ENCODE data around the gene ZNF320.
"Not testable (repeated sequence)": the region's sequence is repeated elsewhere in the genome, so short reads cannot be mapped to it uniquely, and the experiment has no call there.

ZNF320 gene

DNA sequence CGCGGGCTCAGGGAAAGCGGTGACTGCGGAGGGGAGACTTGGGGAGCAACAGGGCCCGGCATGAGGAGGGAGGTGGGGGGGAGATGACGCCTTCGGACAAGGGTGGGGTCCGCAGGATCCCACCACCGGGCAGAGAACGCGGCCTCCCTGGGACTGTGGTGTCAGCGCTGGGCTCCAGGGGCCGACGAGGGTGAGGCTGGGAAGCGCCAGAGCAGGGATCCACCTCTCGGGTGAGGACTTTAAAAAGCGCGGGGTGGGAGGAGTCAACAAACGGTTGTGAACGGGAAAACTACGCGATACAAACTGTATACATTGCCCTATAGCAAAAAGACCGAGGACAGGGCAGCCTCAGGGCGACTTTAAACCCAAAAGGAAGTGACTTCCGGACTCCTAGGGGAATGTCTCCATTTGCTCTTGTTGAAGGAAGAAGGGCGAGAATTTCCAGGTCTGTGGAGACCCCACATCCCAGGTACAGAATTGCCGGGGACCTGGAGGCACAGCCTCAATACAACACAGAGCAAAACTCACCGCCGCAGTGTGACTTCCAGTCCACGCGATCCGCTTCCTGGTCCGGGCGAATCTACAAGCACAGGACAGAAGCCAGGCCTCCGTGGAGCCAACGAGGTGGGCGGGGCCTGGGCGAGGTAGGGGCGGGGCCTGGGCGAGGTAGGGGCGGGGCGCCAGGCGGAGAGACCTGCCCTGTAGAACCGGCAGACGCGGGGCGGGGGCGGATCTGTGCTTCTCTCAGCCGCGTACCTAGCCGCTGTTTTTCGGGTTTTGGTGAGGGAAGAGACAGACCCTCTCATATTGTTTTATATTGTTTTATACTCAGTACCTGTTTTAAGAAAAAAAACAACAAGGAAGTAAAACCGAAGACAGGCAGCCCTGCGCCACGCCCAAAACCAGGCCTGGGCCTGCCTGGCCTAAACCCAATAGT, 25.7 kb upstream of the ZNF320 start, which contains the start of gene ZNF888:
Gene ZNF888, minus strand, starts transcription at position 588 of the 937 bp plus-strand sequence. CDS start 5,555 bp downstream, outside the sequence.
- peak; percentile 63 for DNase-seq (ENCODE audit: low read depth)

DNA sequence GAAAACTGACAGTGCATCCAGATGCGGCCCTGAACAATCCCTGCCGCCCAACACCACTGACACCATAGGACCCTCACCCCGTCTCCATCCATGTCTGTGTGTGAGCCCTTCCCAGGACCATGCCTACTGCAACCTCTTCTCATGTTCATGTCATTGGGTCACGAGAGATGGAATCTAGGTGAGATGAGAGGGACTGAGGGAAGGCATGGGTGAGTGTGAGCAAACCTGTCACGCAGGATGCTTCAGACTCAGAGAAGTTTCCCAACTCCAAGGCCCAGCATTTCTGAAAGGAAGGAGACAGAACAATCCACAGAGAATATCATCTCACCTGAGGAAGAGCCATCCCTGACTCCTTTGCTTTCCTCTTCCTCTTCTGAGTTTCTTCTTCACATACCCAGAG, 20.1 kb upstream of the ZNF320 start:
- DNase-seq (ENCODE audit: low read depth): no peak

DNA sequence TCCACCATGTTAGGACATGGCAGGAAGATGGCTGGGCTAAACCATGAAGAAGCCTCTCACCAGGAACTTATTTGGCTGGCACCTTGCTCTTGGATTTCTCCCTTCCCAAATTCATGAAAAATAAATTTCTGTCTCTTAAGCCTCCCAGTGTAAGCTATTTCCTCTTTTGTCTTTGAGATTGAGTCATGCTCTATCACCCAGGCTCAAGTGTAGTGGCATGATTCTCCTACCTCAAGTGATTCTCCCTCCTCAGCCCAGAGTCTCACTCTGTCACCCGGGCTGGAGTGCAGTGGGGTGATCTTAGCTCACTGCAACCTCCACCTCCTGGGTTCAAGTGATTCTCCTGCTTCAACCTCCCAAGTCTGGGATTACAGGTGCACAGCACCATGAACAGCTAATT, 13.2 kb upstream of the ZNF320 start:
- no peak for DNase-seq (ENCODE audit: low read depth)

DNA sequence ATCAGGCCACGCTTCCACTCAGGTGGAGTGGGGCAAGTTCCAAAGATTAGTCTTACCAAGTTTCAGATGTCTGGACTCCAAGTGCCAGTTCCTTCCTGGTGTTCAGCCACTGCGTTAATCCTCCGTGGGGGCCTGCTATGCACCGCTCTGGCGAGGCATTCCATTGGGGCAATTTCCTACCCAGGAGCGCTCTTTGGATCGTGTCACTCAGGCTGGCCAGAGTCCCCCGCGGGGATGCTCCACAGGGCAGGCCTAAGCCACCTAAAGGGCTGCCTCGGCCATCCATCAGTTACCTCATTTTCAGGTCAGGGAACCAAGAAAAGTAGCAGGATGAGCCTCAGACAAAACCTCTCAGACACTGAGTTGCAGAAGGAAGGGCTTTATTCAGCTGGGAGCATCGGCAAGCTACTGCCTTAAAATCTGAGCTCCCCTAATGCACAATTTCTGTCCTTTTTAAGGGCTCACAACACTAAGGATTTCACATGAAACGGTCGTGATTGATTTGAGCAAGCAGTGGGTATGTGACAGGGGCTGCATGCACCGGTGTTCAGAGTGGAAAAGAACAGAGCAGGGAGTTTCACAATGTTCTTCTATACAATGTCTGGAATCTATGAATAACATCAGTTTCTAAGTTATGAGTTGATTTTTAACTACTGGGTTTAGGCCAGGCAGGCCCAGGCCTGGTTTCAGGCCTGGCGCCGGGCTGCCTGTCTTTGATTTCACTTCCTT, 6.8 kb upstream of the ZNF320 start:
- DNase-seq (ENCODE audit: low read depth): not testable (repeated sequence)

DNA sequence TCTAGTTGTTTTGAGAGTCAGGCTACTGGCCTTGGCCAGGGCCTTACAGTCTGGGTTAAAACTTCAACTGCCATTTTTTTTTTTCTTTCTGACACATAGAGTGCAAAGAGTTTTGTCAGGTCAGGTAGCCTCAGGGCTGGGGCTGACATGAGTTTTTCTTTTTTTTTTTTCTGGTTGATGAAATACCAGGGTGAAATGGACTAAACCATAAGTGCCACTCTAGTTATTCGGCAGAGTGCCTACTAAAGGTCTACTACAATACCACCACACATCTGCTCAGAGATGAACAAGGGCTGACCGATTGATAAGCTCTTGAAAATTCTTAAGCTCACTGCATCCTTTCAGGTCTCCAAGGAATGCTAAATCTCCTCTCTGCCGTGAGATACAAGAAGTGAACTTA, 4.4 kb upstream of the ZNF320 start:
- no peak for DNase-seq (ENCODE audit: low read depth)

DNA sequence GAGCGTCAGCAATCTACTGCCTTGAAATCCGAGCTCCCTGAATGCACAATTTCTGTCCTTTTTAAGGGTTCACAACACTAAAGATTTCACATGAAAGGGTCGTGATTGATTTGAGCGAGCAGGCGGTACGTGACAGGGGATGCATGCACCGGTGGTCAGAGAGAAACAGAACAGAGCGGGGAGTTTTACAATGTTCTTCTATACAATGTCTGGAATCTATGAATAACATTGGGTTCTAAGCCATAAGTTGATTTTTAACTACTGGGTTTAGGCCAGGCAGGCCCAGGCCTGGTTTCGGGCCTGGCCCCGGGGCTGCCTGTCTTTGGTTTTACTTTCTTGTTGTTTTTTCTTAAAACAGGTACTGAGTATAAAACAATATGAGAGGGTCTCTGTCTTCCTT, 1.2 kb upstream of the ZNF320 start:
- DNase-seq (ENCODE audit: low read depth): not testable (repeated sequence)

DNA sequence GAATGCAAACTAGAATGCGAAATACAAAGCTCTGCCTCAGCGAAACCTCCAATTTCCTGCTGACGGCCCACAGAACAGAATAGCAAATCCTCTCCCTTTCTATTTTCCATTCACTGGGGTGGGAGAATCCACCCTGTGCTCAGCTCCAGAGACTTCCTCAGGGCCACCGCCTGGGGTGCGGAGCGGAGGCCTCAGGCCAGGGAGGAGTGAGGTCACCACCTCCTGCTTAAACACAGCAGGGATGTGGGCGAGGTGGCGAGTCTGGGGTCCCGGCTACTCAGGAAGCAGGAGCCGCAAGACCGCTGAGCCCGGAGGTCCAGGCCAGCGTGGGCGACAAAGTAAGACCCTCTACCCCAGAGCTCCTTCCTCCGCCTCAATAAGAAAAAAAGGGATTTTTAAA, 666 bp upstream of the ZNF320 start:
- no peak for DNase-seq (ENCODE audit: low read depth)

DNA sequence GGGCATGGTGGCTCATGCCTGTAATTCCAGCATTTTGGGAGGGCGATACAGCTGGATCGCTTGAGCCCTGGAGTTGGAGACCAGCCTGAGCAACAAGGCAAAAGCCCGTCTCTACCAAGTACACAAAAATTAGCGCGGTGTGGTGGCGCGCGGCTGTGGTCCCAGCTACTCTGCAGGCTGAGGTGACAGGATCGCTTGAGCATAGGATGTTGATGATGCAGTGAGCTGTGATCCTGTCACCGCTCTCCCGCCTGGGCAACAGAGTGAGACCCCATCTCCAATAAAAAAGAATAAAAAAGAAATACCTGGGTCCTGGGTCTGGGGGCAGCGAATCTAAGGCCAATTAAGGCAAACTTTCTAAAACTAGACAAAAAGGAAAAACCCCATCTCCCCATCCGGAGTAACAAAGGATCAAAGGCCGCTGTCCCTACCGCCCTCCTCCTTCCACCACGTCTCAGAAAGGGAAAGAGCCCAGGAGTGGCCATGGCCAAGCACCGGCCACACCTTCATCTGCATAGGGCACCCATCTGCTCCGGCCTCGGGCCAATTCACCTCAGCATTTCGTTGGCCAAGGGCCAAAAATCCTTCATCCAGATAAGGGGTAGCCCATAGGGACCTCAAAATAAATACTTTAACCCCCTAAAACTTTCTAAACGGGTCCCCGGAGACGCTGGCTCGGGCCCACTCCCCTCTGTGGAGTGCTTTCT, 851 bp downstream of the ZNF320 start:
- no peak for DNase-seq (ENCODE audit: low read depth)

DNA sequence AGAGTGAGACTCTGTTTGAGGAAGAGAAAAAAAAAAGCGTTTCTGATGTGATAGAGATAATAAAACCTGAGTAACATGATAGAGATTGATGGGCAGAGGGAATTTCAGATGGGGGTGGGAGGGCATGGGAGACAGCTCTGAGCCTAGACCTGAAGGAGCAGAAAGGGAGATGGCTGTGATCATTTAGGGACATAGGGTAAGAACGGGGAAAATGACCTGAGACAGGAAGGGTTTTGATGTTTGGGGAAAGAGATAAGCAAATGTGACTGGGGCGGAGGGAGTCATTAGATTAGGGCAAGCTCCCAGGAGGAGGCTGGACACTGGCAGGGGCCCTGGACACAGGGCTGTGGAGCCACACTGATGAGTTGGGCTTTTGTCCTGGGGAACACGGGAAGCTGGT, 6.1 kb downstream of the ZNF320 start:
- DNase-seq (ENCODE audit: low read depth): no peak

DNA sequence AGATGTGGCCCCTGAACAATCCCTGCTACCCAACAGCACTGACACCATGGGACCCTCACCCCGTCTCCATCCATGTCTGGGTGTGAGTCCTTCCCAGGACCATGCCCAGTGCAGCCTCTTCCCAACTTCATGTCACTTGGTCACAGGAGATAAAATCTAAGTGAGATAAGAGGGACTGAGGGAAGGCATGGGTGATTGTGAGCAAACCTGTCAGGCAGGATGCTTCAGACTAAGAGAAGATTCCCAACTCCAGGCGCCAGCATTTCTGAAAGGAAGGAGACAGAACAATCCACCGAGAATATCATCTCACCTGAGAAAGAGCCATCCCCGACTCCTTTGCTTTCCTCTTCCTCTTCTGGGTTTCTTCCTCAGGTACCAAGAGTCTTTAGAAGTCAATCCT, 7.5 kb downstream of the ZNF320 start:
- no peak for DNase-seq (ENCODE audit: low read depth)

DNA sequence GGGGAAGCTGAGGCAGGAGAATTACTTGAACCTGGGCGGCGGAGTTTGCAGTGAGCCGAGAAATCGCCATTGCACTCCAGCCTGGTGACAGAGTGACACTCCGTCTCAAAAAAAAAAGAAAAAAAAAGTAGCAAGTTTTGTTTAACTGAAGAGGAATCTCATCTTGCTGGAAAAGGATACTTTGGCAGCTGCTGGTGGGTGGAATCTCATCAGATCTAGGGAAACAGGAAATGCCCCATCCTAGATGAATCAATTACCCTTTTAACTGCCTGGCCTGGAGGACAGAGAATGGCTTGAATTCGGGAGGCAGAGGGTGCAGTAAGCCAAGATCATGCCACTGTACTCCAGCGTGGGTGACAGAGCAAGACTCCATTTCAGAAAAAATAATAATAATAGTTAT, 8.4 kb downstream of the ZNF320 start:
- DNase-seq (ENCODE audit: low read depth): no peak

DNA sequence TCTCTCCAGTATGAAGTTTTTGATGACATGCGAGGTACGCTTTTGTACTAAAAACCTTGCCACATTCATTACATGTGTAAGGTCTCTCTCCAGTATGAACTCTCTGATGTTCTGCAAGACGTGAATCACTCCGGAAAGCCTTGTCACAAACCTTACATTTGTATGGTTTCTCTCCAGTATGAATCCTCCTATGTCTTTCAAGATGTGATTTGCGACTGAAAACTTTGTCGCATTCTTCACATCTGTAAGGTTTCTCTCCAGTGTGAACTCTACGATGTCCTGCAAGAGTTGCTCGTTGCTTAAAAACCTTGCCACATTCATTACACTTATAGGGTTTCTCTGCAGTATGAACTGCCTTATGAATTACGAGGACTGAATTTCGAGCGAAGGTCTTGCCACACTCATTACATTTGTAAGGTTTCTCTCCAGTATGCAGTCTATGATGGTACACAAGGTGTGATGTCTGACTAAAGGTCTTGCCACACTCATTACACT, 16.5 kb downstream of the ZNF320 start:
- no peak for DNase-seq (ENCODE audit: low read depth)

DNA sequence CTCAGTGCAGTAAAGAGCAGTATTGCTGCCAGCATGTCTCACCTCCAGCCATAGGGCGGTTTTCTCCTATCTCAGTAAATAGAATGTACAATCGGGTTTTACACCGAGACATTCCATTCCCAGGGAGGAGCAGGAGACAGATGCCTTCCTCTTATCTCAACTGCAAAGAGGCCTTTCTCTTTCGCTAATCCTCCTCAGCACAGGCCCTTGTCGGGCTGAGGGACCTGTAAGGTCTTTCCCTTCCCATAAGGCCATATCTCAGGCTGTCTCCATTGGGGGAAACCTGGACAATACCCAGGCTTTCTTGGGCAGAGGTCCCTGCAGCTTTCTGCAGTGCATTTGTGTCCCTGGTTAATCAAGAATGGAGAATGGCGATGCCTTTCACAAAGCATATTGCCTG, 24.4 kb downstream of the ZNF320 start:
- not testable (repeated sequence) for DNase-seq (ENCODE audit: low read depth)

DNA sequence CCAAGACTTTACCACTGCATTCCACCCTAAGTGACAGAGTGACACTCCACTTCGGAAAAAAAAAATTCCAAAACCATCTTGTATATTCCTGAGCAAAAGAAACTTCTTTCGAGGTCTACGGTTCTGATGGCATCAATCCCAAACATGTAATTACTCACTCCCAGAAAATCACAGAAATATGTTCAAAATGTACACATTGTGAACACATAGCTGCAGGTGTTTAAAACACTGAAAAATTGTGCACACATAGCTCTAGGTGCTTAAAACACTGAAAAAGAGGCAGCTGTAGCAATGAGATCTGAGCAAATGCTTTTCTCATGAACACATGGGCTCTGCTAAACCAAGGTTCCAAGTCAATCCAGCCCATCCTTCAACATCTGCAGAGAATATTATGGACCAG, 26.0 kb downstream of the ZNF320 start:
- no peak for DNase-seq (ENCODE audit: low read depth)

DNA sequence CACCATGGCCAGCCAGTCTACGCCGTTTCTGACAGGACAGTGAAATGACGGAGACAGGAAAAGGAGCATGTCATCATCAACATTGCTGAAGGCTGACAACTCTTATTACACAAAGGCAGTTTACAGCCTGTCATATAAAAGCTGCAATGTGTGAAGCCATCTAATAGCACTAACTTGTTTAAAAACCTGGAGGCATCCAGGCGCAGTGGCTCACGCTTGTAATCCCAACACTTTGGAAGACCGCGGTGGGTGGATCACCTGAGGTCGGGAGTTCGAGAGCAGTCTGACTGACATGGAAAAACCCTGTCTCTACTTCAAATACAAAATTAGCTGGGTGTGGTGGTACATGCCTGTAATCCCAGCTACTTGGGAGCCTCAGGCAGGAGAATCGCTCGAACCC, 29.4 kb downstream of the ZNF320 start:
- DNase-seq (ENCODE audit: low read depth): not testable (repeated sequence)

DNA sequence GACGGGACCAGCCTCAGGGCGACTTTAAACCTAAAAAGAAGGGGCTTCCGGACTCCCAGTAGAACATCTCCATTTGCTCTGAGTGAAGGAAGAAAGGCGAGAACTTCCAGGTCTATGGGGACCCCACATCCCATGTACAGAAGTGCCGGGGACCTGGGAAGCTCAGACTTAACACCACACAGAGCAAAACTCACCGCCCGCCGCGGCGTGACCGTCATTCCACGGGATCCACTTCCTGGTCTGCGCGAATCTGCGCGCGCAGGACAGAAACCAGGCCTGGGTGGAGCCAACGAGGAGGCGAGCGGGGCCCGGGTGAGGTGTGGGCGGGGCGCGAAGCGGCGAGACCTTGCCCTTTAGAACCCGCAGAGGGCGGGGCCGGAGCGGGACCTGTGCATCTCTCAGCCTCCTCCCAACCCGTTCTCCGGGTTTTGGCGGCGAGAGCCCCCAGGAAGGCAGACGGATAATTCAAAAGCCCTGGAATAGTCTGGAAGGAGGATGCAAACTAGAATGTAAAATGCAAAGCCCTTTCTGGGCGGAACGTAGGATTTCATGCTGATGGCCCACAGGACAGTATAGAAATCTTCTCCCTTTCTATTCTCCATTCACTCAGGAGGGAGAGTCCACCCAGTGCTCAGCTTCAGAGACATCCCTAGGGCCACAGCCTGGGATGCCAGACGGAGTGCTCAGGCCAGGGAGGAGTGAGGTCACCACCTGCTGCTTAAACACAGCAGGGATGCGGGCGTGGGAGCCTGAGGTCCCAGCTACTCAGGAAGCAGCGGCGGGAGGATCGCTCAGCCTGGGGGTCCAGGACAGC, 39.9 kb downstream of the ZNF320 start, which contains the start of gene ZNF468:
Gene ZNF468, minus strand, starts transcription at position 242 of the 814 bp plus-strand sequence. CDS start 3,347 bp downstream, outside the sequence.
- peak; percentile 20 for DNase-seq (ENCODE audit: low read depth)

DNA sequence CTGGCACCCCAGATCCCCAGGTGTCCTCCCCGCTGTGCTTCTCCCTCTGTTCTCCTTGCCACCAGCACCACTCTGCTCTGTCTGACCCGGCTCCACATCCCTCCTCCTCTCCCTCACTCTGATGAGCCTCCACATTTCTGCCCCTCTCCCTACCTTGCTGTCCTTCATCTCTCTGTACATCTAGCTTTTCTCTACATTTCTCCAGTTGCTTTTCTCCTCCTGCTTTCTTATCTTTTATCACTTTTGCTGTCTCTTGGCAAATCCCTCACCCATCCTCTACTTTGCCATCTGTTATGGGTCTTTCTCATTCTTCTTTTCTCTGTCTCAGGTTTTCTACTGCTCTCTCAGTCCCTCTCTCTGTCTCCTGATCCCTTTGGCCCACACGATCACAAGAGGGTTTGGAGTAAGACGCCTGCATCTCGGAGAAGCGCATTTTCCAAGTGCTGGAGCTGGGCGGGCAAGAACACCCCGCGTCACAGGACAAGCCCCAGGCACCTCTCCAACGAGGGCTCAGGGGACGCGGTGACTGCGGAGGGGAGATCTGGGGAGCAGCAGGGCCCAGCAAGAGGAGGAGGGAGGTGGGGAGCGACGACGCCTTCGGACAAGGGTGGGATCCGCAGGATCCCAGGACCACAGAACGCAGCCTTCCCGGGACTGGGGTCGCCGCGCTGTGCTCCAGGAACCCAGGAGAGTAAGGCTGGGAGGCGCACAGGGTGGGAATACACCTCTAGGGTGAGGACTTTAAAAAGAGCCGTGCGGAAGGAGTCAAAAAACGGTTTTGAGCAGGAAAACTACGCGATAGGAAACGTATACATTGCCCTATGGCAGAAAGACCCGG, 40.7 kb downstream of the ZNF320 start:
- not testable (repeated sequence) for DNase-seq (ENCODE audit: low read depth)
